ENCODE results near the gene TMTC1.

GRCh38 chr12:29572938-29573337 lies 210.8 kb downstream of the TMTC1 start:
- TF ChIP-seq EGR1 (IDR thresholded peaks at IDR 0.05) (no peak), CREB1 (IDR thresholded peaks at IDR 0.05; ENCODE audit: low read depth) (no peak), TAF1 (IDR thresholded peaks at IDR 0.05; ENCODE audit: low read depth) (no peak), FOXM1 (IDR thresholded peaks at IDR 0.05; ENCODE audit: borderline replicate concordance, low read depth) (no peak), ZBTB7A (IDR thresholded peaks at IDR 0.05; ENCODE audit: low read depth) (no peak), MAX (IDR thresholded peaks at IDR 0.05) (no peak), USF1 (IDR thresholded peaks at IDR 0.05) (no peak), YY1 (IDR thresholded peaks at IDR 0.05; ENCODE audit: low read depth) (no peak)
- TF ChIP-seq, protein P1, sequence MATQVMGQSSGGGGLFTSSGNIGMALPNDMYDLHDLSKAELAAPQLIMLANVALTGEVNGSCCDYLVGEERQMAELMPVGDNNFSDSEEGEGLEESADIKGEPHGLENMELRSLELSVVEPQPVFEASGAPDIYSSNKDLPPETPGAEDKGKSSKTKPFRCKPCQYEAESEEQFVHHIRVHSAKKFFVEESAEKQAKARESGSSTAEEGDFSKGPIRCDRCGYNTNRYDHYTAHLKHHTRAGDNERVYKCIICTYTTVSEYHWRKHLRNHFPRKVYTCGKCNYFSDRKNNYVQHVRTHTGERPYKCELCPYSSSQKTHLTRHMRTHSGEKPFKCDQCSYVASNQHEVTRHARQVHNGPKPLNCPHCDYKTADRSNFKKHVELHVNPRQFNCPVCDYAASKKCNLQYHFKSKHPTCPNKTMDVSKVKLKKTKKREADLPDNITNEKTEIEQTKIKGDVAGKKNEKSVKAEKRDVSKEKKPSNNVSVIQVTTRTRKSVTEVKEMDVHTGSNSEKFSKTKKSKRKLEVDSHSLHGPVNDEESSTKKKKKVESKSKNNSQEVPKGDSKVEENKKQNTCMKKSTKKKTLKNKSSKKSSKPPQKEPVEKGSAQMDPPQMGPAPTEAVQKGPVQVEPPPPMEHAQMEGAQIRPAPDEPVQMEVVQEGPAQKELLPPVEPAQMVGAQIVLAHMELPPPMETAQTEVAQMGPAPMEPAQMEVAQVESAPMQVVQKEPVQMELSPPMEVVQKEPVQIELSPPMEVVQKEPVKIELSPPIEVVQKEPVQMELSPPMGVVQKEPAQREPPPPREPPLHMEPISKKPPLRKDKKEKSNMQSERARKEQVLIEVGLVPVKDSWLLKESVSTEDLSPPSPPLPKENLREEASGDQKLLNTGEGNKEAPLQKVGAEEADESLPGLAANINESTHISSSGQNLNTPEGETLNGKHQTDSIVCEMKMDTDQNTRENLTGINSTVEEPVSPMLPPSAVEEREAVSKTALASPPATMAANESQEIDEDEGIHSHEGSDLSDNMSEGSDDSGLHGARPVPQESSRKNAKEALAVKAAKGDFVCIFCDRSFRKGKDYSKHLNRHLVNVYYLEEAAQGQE (IDR thresholded peaks at IDR 0.05; ENCODE audit: low read depth): no peak
